ENCODE data around the gene CHST6. TPM values are rescaled to one million over a fixed set of nuclear protein-coding genes. Genes with fewer than 3 reads are reported as not detected.

Gene CHST6
- total RNA-seq (2021; fragmentation: NEBNext Ultra II Directional; extraction: Animal tissue kit (Norgen Biotek cat#: 25700)): 25.4 and 26.4 TPM in 2 replicates
- polyA plus RNA-seq (2011; rRNA removed): 18.2 and 26.5 TPM in 2 replicates
- polyA plus RNA-seq (2011; cell fraction: cytosol; rRNA removed): 15.2 TPM
- polyA plus RNA-seq (2011; cell fraction: nucleus; rRNA removed): 27.0 TPM
- polyA plus RNA-seq (2012, experiment 1 of 2): 11.5 to 16.3 TPM (median 14.7 TPM) in 4 replicates
- 14.3 TPM for polyA plus RNA-seq (2012, experiment 2 of 2)
- 14.9 TPM for polyA plus RNA-seq (2013, experiment 1 of 2)
- polyA plus RNA-seq (2013, experiment 2 of 2): 15.6 TPM
- polyA minus RNA-seq (2011; rRNA and poly(A)+ RNA removed): 20.6 and 25.1 TPM in 2 replicates
- polyA minus RNA-seq (2011; cell fraction: cytosol; rRNA and poly(A)+ RNA removed): 20.6 TPM
- polyA minus RNA-seq (2011; cell fraction: nucleus; rRNA and poly(A)+ RNA removed): 18.2 TPM
- long read RNA-seq, experiment 1, partial matches to known transcripts: 0 of 16 reads
- long read RNA-seq, experiment 1, other reads (novel, unspliced or antisense): 15 of 16 reads
- long read RNA-seq, experiment 2, partial matches to known transcripts: 0 of 2 reads
- long read RNA-seq, experiment 2, other reads (novel, unspliced or antisense): 2 of 2 reads

GRCh38 chr16:75495076-75495674 is at the start of gene CHST6:
Gene CHST6 (minus strand): TSS chr16:75495441. CDS start chr16:75479828, 15,613 bp downstream.
- Histone ChIP-seq H2BK5ac (ENCODE audit: low read depth, low read length) (no peak within 1 kb of the TSS), H3K9ac (replicated peaks in 1 of 4; ENCODE audit: extremely low read depth in 1 of 4, low read depth in 3 of 4, low read length in 3 of 4) (peak within 1 kb of the TSS; percentile 70 to 80 (median 72)), H2BK12ac (ENCODE audit: low read depth, low read length) (peak within 1 kb of the TSS; percentile 84), H2AK5ac (ENCODE audit: low read depth, low read length) (no peak within 1 kb of the TSS), H3K4me3 (ENCODE audit: extremely low read depth in 1 of 4, insufficient read depth in 2 of 4, low read depth in 3 of 4, low read length in 4 of 4) (peak within 1 kb of the TSS; percentile 66 to 87 (median 78)), H2BK20ac (ENCODE audit: low read length) (no peak within 1 kb of the TSS), H2AFZ (ENCODE audit: low read length) (peak within 1 kb of the TSS; percentile 55), H3K4ac (replicated peaks; ENCODE audit: insufficient read length, low read depth, low read length) (peak within 1 kb of the TSS; percentile 91), H3K23me2 (ENCODE audit: low read depth, low read length) (peaks cover 6% of the 10 kb centered on the region; the same call in 1 of the 2 replicates), H4K91ac (replicated peaks; ENCODE audit: insufficient read length, low read length) (peak within 1 kb of the TSS; percentile 56), H3K79me2 (ENCODE audit: control insufficient read depth in 1 of 2, insufficient read depth in 2 of 2, low read length in 2 of 2) (peaks cover 0 to 3% of the 10 kb centered on the region in 2 experiments; a peak in 1 of 4 replicates), H3K79me1 (ENCODE audit: low read depth, low read length) (peaks cover 3% of the 10 kb centered on the region; the same call in 1 of the 2 replicates), H3K14ac (ENCODE audit: insufficient read length) (no peak within 1 kb of the TSS), H3K23ac (ENCODE audit: insufficient read length) (no peak within 1 kb of the TSS), H3K4me2 (ENCODE audit: insufficient read depth in 1 of 2, low read depth in 2 of 2, low read length in 2 of 2) (peak within 1 kb of the TSS; percentile 72 to 84), H3K4me1 (replicated peaks in 1 of 4; ENCODE audit: control insufficient read depth in 3 of 4, insufficient read depth in 4 of 4, low read length in 3 of 4) (peaks cover 0 to 6% (median under 1%) of the 10 kb centered on the region in 4 experiments; a peak in 3 of 7 replicates), H4K5ac (ENCODE audit: insufficient read length, low read depth, low read length) (peak within 1 kb of the TSS; percentile 35), H2BK120ac (replicated peaks; ENCODE audit: low read depth, low read length) (no peak within 1 kb of the TSS), H4K20me1 (replicated peaks in 1 of 2; ENCODE audit: control insufficient read depth in 1 of 2, insufficient read depth in 2 of 2, low read length in 2 of 2) (peaks cover 0 to 5% of the 10 kb centered on the region in 2 experiments), H3K56ac (replicated peaks; ENCODE audit: insufficient read length, low read depth, low read length) (peak within 1 kb of the TSS; percentile 26), H3K18ac (ENCODE audit: extremely low read depth, low read length) (peak within 1 kb of the TSS; percentile 88), H3K27me3 (replicated peaks in 1 of 4; ENCODE audit: control insufficient read depth in 3 of 4, extremely low read depth in 1 of 4, insufficient read depth in 3 of 4, low read length in 3 of 4) (0 out of 7 replicates have a peak, but pooled peaks cover 0 to 2% (median 0%) of the 10 kb centered on the region in 4 experiments), H4K8ac (ENCODE audit: extremely low read depth, insufficient read depth, low read length) (peak within 1 kb of the TSS; percentile 90), H3K9me3 (ENCODE audit: insufficient read depth in 2 of 2, low read depth in 1 of 2, low read length in 1 of 2) (no peaks in the 10 kb centered on the region), H3K36me3 (ENCODE audit: control insufficient read depth in 2 of 4, insufficient read depth in 4 of 4, low read length in 3 of 4) (no peaks in the 10 kb centered on the region), H2BK15ac (ENCODE audit: low read length) (no peak within 1 kb of the TSS), H3K27ac (ENCODE audit: low read depth, low read length) (peak within 1 kb of the TSS; percentile 25; the same call in 1 of the 2 replicates)
- FAIRE-seq: no peak
- WGBS, 2 experiments (ENCODE audit: extremely low coverage in 1 of 2, insufficient coverage in 1 of 2, insufficient read length in 1 of 2, insufficient replicate concordance in 2 of 2, low coverage in 1 of 2, low lambda C conversion rate in 2 of 2, missing lambda C conversion rate in 1 of 2): 2% methylated on average over 40 of the region's 43 CpGs; no CpG with 5 or more reads in 1 of the 2 experiments
- peak in 1 of 2 experiments; percentile 91 for DNase-seq (ENCODE audit: low read depth in 1 of 2, low spot score in 2 of 2)
- ChIA-PET CTCF (ENCODE audit: partially characterized antibody) (interaction anchor here (0.8 to 5.6 kb wide), 10 partner anchors 8 to 74 kb away, joined by 3 to 56 read pairs (median 4); partner anchors contain the start of gene TMEM170A), POLR2A (ENCODE audit: partially characterized antibody) (interaction anchor here (0.6 to 3.8 kb wide), 27 partner anchors 8 to 1219 kb away, joined by 3 to 73 read pairs (median 4); partner anchors contain the start of genes CFDP1, TMEM170A and TMEM231)
- TF ChIP-seq POLR2A (IDR thresholded peaks at IDR 0.05; ENCODE audit: control extremely low read depth in 1 of 2, low read depth in 2 of 2, low read length in 2 of 2): peak; percentile 87 to 91
- peak; percentile 82 for TF ChIP-seq TAF7 (optimal IDR thresholded peaks at IDR 0.05; ENCODE audit: borderline replicate concordance, low read depth, low read length)
- TF ChIP-seq CBX5 (IDR thresholded peaks at IDR 0.05; ENCODE audit: low read depth, low read length): no peak
- no peak; the same call in 1 of the 2 replicates for TF ChIP-seq BACH1 (IDR thresholded peaks at IDR 0.05; ENCODE audit: low read length)
- TF ChIP-seq SIX5 (IDR thresholded peaks at IDR 0.05; ENCODE audit: low read depth, low read length): no peak
- no peak for TF ChIP-seq CHD1 (IDR thresholded peaks at IDR 0.05; ENCODE audit: low read depth, low read length)
- peak; percentile 83; the same call in 1 of the 2 replicates for TF ChIP-seq TAF1 (IDR thresholded peaks at IDR 0.05; ENCODE audit: low read depth, low read length)
- TF ChIP-seq SUZ12 (IDR thresholded peaks at IDR 0.05; ENCODE audit: low read length): peak; percentile 42; the same call in 1 of the 2 replicates
- TF ChIP-seq ASH2L (IDR thresholded peaks at IDR 0.05; ENCODE audit: low read length): peak; percentile 79
- TF ChIP-seq KDM4A (IDR thresholded peaks at IDR 0.05; ENCODE audit: low read depth, low read length, severe bottlenecking): peak; percentile 75
